ENCODE data around the gene SLC9C2. TPM values are rescaled to one million over a fixed set of nuclear protein-coding genes. Genes with fewer than 3 reads are reported as not detected.

Gene SLC9C2
- total RNA-seq, 1 donor from 2014 or later: 0.51 TPM

- H3K27ac Mint-ChIP-seq (ENCODE audit: unreplicated experiment): no peak overlapping the region
- no peaks in the 10 kb centered on the region for H3K9me3 Mint-ChIP-seq (ENCODE audit: unreplicated experiment)
- H3K27me3 Mint-ChIP-seq (ENCODE audit: unreplicated experiment): no peaks in the 10 kb centered on the region
- H3K36me3 Mint-ChIP-seq (ENCODE audit: low read depth, unreplicated experiment): no peaks in the 10 kb centered on the region
- DNase-seq (ENCODE audit: low spot score): no peak
- no peak overlapping the region for H3K4me3 Mint-ChIP-seq (ENCODE audit: unreplicated experiment)
- no peaks in the 10 kb centered on the region for H3K4me1 Mint-ChIP-seq (ENCODE audit: unreplicated experiment)
- no peak for TF ChIP-seq CTCF (IDR thresholded peaks at IDR 0.05; ENCODE audit: unreplicated experiment)
Observed at GRCh38 chr1:173554089-173554488, 48.8 kb downstream of the SLC9C2 start.

- H3K9me3 Mint-ChIP-seq (ENCODE audit: unreplicated experiment): no peaks in the 10 kb centered on the region
- TF ChIP-seq CTCF (IDR thresholded peaks at IDR 0.05; ENCODE audit: unreplicated experiment): no peak
- no peak for DNase-seq (ENCODE audit: low spot score)
- no peak overlapping the region for H3K4me3 Mint-ChIP-seq (ENCODE audit: unreplicated experiment)
- H3K27me3 Mint-ChIP-seq (ENCODE audit: unreplicated experiment): no peaks in the 10 kb centered on the region
- no peaks in the 10 kb centered on the region for H3K4me1 Mint-ChIP-seq (ENCODE audit: unreplicated experiment)
- H3K27ac Mint-ChIP-seq (ENCODE audit: unreplicated experiment): no peak overlapping the region
- no peaks in the 10 kb centered on the region for H3K36me3 Mint-ChIP-seq (ENCODE audit: low read depth, unreplicated experiment)
Observed at GRCh38 chr1:173553312-173553711, 49.6 kb downstream of the SLC9C2 start.

- Mint-ChIP-seq H3K36me3 (ENCODE audit: low read depth, unreplicated experiment) (no peaks in the 10 kb centered on the region), H3K27ac (ENCODE audit: unreplicated experiment) (no peak overlapping the region), H3K9me3 (ENCODE audit: unreplicated experiment) (no peaks in the 10 kb centered on the region), H3K4me1 (ENCODE audit: unreplicated experiment) (no peaks in the 10 kb centered on the region), H3K27me3 (ENCODE audit: unreplicated experiment) (no peaks in the 10 kb centered on the region), H3K4me3 (ENCODE audit: unreplicated experiment) (no peak overlapping the region)
- TF ChIP-seq CTCF (IDR thresholded peaks at IDR 0.05; ENCODE audit: unreplicated experiment): no peak
- DNase-seq (ENCODE audit: low spot score): no peak
Observed at GRCh38 chr1:173551699-173552098, 51.2 kb downstream of the SLC9C2 start.

- Mint-ChIP-seq H3K36me3 (ENCODE audit: low read depth, unreplicated experiment) (no peaks in the 10 kb centered on the region), H3K4me3 (ENCODE audit: unreplicated experiment) (no peak overlapping the region)
- no peak for TF ChIP-seq CTCF (IDR thresholded peaks at IDR 0.05; ENCODE audit: unreplicated experiment)
Observed at GRCh38 chr1:173549813-173550212, 53.1 kb downstream of the SLC9C2 start.

GRCh38 chr1:173545688-173546087 lies 57.2 kb downstream of the SLC9C2 start:
- DNase-seq (ENCODE audit: low spot score): no peak
- no peaks in the 10 kb centered on the region for H3K9me3 Mint-ChIP-seq (ENCODE audit: unreplicated experiment)
- H3K27me3 Mint-ChIP-seq (ENCODE audit: unreplicated experiment): peaks cover 2% of the 10 kb centered on the region
- no peak overlapping the region for H3K4me3 Mint-ChIP-seq (ENCODE audit: unreplicated experiment)
- no peak overlapping the region for H3K27ac Mint-ChIP-seq (ENCODE audit: unreplicated experiment)
- H3K4me1 Mint-ChIP-seq (ENCODE audit: unreplicated experiment): no peaks in the 10 kb centered on the region
- no peak for TF ChIP-seq CTCF (IDR thresholded peaks at IDR 0.05; ENCODE audit: unreplicated experiment)
- H3K36me3 Mint-ChIP-seq (ENCODE audit: low read depth, unreplicated experiment): no peaks in the 10 kb centered on the region

More at GRCh38 chr1:173549813-173550212, 53.1 kb downstream of the SLC9C2 start:
- Mint-ChIP-seq H3K27ac (ENCODE audit: unreplicated experiment) (no peak overlapping the region), H3K4me1 (ENCODE audit: unreplicated experiment) (no peaks in the 10 kb centered on the region), H3K27me3 (ENCODE audit: unreplicated experiment) (peaks cover 2% of the 10 kb centered on the region), H3K9me3 (ENCODE audit: unreplicated experiment) (no peaks in the 10 kb centered on the region)
- DNase-seq (ENCODE audit: low spot score): no peak
